SKM-1 treated with dmso at 0.1 percent for 144 hours (cell line): ENCODE data around the gene SRPX2.

Experiments
- DNase-seq: peaks from one replicate; lab custom pipeline; 2025; ENCODE audit not compliant: unreplicated experiment; lab: John Stamatoyannopoulos, UW

The SRPX2 gene

GRCh38 chrX:100643956-100644860 is at the start of gene SRPX2:
TSS of gene SRPX2 (plus strand) at chrX:100644199. CDS start at chrX:100646323, 2,124 bp downstream.
- DNase-seq = peak; percentile 2

GRCh38 chrX:100596601-100597000 is 47.4 kb upstream of the SRPX2 start:
- no peak for DNase-seq

- no peak for DNase-seq
Measured at GRCh38 chrX:100599456-100599855, 44.5 kb upstream of the SRPX2 start.

GRCh38 chrX:100600340-100600739 is 43.7 kb upstream of the SRPX2 start:
- DNase-seq = no peak

- no peak for DNase-seq
Measured at GRCh38 chrX:100600758-100601157, 43.2 kb upstream of the SRPX2 start.

GRCh38 chrX:100606753-100607152 is 37.2 kb upstream of the SRPX2 start:
- DNase-seq = no peak

- DNase-seq = no peak
Measured at GRCh38 chrX:100609591-100609990, 34.4 kb upstream of the SRPX2 start.

- DNase-seq = no peak
Measured at GRCh38 chrX:100611951-100612350, 32.0 kb upstream of the SRPX2 start.

- DNase-seq = no peak
Measured at GRCh38 chrX:100615005-100615404, 29.0 kb upstream of the SRPX2 start.

GRCh38 chrX:100623001-100623400 is 21.0 kb upstream of the SRPX2 start:
- DNase-seq = no peak

- no peak for DNase-seq
Measured at GRCh38 chrX:100625985-100626491, 18.0 kb upstream of the SRPX2 start.

- DNase-seq = no peak
Measured at GRCh38 chrX:100635040-100635439, 9.0 kb upstream of the SRPX2 start.

GRCh38 chrX:100635989-100636320 is 8.0 kb upstream of the SRPX2 start:
- DNase-seq = no peak

GRCh38 chrX:100636321-100636991 is 7.5 kb upstream of the SRPX2 start, which contains the start of gene TSPAN6:
TSS of gene TSPAN6 (minus strand) at chrX:100636806. CDS start at chrX:100636694, 112 bp downstream.
- no peak for DNase-seq

GRCh38 chrX:100642290-100642689 is 1.7 kb upstream of the SRPX2 start:
- no peak for DNase-seq

- no peak for DNase-seq
Measured at GRCh38 chrX:100643212-100643611, 787 bp upstream of the SRPX2 start.

GRCh38 chrX:100645106-100645505 is 1.1 kb downstream of the SRPX2 start:
- DNase-seq = no peak

GRCh38 chrX:100647095-100647494 is 3.1 kb downstream of the SRPX2 start:
- DNase-seq = no peak

- no peak for DNase-seq
Measured at GRCh38 chrX:100647739-100648138, 3.7 kb downstream of the SRPX2 start.

- DNase-seq = no peak
Measured at GRCh38 chrX:100648458-100649417, 4.7 kb downstream of the SRPX2 start.
